ENCODE measurements around the gene CCNL2. TPM values are rescaled to one million over a fixed set of nuclear protein-coding genes. Genes with fewer than 3 reads are reported as not detected.

Gene CCNL2
- total and polyA plus RNA-seq, 4 donors: 46.4 to 170 (median 104) TPM

- H3K27me3 ChIP-seq (ENCODE audit: control insufficient read depth in 4 of 4, insufficient read depth in 4 of 4, low read length in 3 of 4): no peaks in the 10 kb centered on the region
- WGBS: 67% methylated on average over 28 of the region's 28 CpGs
- peak overlapping the region in 1 of 2 donors; percentile 25 for H3K27ac ChIP-seq (ENCODE audit: low read depth in 1 of 2, low read length in 2 of 2)
- H3K9ac ChIP-seq (ENCODE audit: low read depth in 1 of 2, low read length in 2 of 2): no peak overlapping the region
- H3K9me3 ChIP-seq (ENCODE audit: control insufficient read depth in 4 of 4, low read length in 3 of 4): no peaks in the 10 kb centered on the region
- H3K4me1 ChIP-seq (ENCODE audit: control insufficient read depth in 4 of 4, insufficient read depth in 4 of 4, low read length in 3 of 4): peaks cover 0 to 3% (median 0%) of the 10 kb centered on the region in 4 donors
- no peaks in the 10 kb centered on the region for H3K36me3 ChIP-seq (ENCODE audit: control insufficient read depth in 4 of 4, insufficient read depth in 3 of 4, low read depth in 1 of 4, low read length in 3 of 4)
- no peak overlapping the region for H3K4me3 ChIP-seq (ENCODE audit: low read depth in 1 of 3, low read length in 3 of 3)
- TF ChIP-seq FOXA2 (IDR thresholded peaks at IDR 0.05) (no peak), HNF4G (IDR thresholded peaks at IDR 0.05) (no peak), FOXA1 (IDR thresholded peaks at IDR 0.05) (no peak), NR2F2 (IDR thresholded peaks at IDR 0.05) (no peak), SP1 (IDR thresholded peaks at IDR 0.05) (no peak), TAF1 (conservative IDR thresholded peaks at IDR 0.05) (no peak), RAD21 (IDR thresholded peaks at IDR 0.05) (no peak), EGR1 (IDR thresholded peaks at IDR 0.05; ENCODE audit: low read depth in 2 of 2) (no peak), JUND (IDR thresholded peaks at IDR 0.05) (no peak), CTCF (IDR thresholded peaks at IDR 0.05; ENCODE audit: low read depth, low read length, missing input control) (no peak), HNF4A (conservative IDR thresholded peaks at IDR 0.05) (no peak), RXRA (IDR thresholded peaks at IDR 0.05) (no peak), GABPA (IDR thresholded peaks at IDR 0.05 in 1 of 2, conservative IDR thresholded peaks at IDR 0.05 in 1 of 2) (no peak), ZBTB33 (IDR thresholded peaks at IDR 0.05) (no peak)
- TF ChIP-seq, protein P1, sequence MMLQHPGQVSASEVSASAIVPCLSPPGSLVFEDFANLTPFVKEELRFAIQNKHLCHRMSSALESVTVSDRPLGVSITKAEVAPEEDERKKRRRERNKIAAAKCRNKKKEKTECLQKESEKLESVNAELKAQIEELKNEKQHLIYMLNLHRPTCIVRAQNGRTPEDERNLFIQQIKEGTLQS (IDR thresholded peaks at IDR 0.05): no peak
- TF ChIP-seq, protein P2, sequence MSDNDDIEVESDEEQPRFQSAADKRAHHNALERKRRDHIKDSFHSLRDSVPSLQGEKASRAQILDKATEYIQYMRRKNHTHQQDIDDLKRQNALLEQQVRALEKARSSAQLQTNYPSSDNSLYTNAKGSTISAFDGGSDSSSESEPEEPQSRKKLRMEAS (IDR thresholded peaks at IDR 0.05): no peak
- no peak for DNase-seq (ENCODE audit: low spot score)
These were observed 39.3 kb downstream of the CCNL2 start for GRCh38 chr1:1359664-1360468.

GRCh38 chr1:1359308-1359663 is 39.8 kb downstream of the CCNL2 start:
- no peak overlapping the region for H3K9ac ChIP-seq (ENCODE audit: low read depth in 1 of 2, low read length in 2 of 2)

More at GRCh38 chr1:1359308-1359663, 39.8 kb downstream of the CCNL2 start:
- Histone ChIP-seq H3K27ac (ENCODE audit: low read depth in 1 of 2, low read length in 2 of 2) (no peak overlapping the region), H3K27me3 (ENCODE audit: control insufficient read depth in 4 of 4, insufficient read depth in 4 of 4, low read length in 3 of 4) (no peaks in the 10 kb centered on the region), H3K4me3 (ENCODE audit: low read depth in 1 of 3, low read length in 3 of 3) (no peak overlapping the region), H3K9me3 (ENCODE audit: control insufficient read depth in 4 of 4, low read length in 3 of 4) (no peaks in the 10 kb centered on the region), H3K4me1 (ENCODE audit: control insufficient read depth in 4 of 4, insufficient read depth in 4 of 4, low read length in 3 of 4) (peaks cover 0 to 9% (median 1%) of the 10 kb centered on the region in 4 donors), H3K36me3 (ENCODE audit: control insufficient read depth in 4 of 4, insufficient read depth in 3 of 4, low read depth in 1 of 4, low read length in 3 of 4) (no peaks in the 10 kb centered on the region)
- DNase-seq (ENCODE audit: low spot score): no peak
- WGBS: 72% methylated on average over 6 of the region's 6 CpGs
- TF ChIP-seq YY1 (IDR thresholded peaks at IDR 0.05) (no peak), ZBTB33 (IDR thresholded peaks at IDR 0.05) (no peak), NR2F2 (IDR thresholded peaks at IDR 0.05) (no peak), HNF4G (IDR thresholded peaks at IDR 0.05) (no peak), JUND (IDR thresholded peaks at IDR 0.05) (no peak), TAF1 (conservative IDR thresholded peaks at IDR 0.05) (no peak), EGR1 (IDR thresholded peaks at IDR 0.05; ENCODE audit: low read depth in 2 of 2) (no peak), GABPA (IDR thresholded peaks at IDR 0.05 in 1 of 2, conservative IDR thresholded peaks at IDR 0.05 in 1 of 2) (no peak), RAD21 (IDR thresholded peaks at IDR 0.05) (no peak)
- TF ChIP-seq, protein P1 (IDR thresholded peaks at IDR 0.05): no peak
